GM20000 (cell line): ENCODE results near the gene UNC5B.

Experiments used
- DNase-seq: peaks from one replicate; pipeline ENCODE4 v3.0.0; 2012; ENCODE audit warnings: low spot score
- CTCF ChIP-seq: IDR thresholded peaks from 2 replicates; pipeline ENCODE4 v1.5.1; 2012; ENCODE audit warnings: mild to moderate bottlenecking, control low read depth; ENCODE audit errors: extremely low read depth, missing control alignments

The UNC5B gene

DNA sequence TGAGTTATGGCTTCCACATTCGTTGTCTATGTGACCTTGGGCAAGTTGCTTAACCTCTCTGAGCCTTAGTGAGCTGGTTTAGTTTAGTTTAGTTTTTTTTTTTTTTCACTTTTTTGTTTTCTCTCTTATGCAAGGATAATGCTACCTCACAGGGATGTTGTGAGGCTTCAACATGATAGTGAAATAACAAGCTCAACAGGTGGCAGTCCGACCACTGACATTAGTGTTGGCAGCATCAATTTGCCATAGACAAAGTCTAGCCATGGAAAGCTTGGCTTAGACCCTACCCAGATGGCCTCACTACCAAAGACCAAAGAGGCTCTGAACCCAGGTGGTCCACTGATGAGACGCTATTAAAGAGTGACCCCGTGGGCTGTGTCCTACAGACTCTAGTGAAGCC is 27.2 kb upstream of the UNC5B start:
- TF ChIP-seq CTCF, result no peak

GRCh38 chr10:71187197-71187596 is 25.2 kb upstream of the UNC5B start:
- TF ChIP-seq CTCF, result no peak

More for the DNA sequence above, 27.2 kb upstream of the UNC5B start:
- no peak for DNase-seq

DNA sequence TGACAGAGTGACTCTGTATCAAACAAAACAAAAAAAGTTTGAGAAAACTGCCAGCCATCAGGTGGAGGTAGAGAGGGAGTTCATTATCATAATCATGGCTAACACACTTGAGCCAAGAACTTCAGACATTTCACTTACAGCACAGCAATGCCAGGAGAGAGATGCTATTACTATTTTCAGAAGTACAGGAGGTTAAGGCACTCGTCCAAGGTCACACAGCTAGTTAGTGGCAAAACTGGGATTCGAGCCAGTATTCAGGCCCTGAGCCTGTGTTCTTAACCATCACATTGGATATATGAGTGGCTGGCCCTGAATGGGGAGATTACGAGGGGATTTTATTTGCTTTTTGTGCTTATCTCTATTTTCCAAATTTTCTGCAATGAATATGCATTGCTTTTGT is 24.8 kb upstream of the UNC5B start:
- no peak for TF ChIP-seq CTCF
- DNase-seq, result no peak

More at GRCh38 chr10:71187197-71187596, 25.2 kb upstream of the UNC5B start:
- DNase-seq, result no peak

GRCh38 chr10:71188201-71188600 is 24.2 kb upstream of the UNC5B start:
- TF ChIP-seq CTCF, result no peak
- DNase-seq, result no peak

DNA sequence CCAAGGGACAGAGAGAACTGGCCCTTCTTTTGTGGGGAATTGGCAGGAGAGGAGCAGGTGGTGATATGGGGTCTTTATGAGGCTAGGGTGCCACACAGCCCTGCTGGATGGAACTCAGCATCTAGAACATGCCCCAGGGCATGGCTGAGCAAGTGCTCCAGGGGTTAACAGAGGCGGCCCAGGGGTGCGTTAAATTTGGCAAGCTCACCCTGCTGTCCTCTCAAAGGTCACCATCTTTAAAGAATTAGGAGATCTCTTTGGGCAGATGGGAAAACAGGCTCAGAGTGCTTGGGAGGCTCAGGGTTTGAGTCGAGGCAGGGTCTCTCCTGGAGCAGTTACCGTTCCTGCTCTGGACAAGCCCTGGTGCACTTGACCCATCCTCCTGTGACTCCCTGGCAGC is 21.4 kb upstream of the UNC5B start:
- TF ChIP-seq CTCF, result no peak
- no peak for DNase-seq

- no peak for DNase-seq
- TF ChIP-seq CTCF, result no peak
These were observed 20.8 kb upstream of the UNC5B start for GRCh38 chr10:71191551-71192076.

DNA sequence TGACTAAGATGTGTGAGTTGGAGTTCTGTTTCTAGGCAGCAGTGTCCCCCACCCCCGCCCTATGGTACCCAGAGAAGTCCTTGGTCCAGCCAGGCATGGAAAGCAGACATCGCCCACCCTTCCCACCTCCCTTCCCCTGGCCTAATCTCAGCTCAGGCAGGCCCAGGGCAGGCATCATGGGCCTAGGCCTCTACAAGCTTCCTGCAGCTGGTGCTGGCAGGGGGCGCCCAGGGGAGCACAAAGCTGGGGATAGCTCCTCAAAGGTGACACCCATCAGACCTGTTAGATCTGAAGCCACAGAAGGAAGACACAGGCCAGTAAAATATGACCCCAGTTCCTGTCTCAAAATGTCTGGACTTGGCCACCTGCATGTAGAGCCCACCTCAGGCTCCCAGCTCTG is 18.9 kb upstream of the UNC5B start:
- TF ChIP-seq CTCF, result no peak
- DNase-seq, result no peak
